ENCODE measurements around the gene SCFD2.

Gene SCFD2

DNA sequence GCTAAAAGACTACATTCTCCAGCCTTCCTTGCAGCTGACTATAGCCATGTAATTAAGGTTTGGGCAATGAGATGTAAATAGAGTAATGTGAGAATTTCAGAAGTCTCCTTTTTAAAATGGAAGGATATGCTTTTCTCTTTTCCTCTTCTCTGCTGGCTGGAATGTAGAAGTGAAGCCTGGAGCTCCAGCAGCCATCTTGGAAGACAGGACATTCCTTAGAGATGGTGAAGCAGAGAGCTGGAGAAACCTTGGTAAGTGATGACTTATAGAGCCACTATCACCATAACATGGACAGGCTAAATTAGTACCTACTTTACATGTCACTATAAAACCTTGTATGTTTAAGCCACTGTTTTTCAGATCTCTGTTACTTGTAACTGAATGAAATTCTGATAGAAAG lies 455.7 kb downstream of the SCFD2 start:
- TF ChIP-seq FOXP2 (optimal IDR thresholded peaks at IDR 0.05; ENCODE audit: borderline replicate concordance, extremely low read depth, extremely low read length, insufficient read depth) (no peak), SIN3A (IDR thresholded peaks at IDR 0.05; ENCODE audit: borderline replicate concordance, insufficient read depth, low read length) (no peak), TAF1 (IDR thresholded peaks at IDR 0.05; ENCODE audit: borderline replicate concordance, insufficient read depth, low read length) (no peak), POLR2AphosphoS5 (IDR thresholded peaks at IDR 0.05; ENCODE audit: low read depth, low read length) (no peak)
- TF ChIP-seq, protein P1, sequence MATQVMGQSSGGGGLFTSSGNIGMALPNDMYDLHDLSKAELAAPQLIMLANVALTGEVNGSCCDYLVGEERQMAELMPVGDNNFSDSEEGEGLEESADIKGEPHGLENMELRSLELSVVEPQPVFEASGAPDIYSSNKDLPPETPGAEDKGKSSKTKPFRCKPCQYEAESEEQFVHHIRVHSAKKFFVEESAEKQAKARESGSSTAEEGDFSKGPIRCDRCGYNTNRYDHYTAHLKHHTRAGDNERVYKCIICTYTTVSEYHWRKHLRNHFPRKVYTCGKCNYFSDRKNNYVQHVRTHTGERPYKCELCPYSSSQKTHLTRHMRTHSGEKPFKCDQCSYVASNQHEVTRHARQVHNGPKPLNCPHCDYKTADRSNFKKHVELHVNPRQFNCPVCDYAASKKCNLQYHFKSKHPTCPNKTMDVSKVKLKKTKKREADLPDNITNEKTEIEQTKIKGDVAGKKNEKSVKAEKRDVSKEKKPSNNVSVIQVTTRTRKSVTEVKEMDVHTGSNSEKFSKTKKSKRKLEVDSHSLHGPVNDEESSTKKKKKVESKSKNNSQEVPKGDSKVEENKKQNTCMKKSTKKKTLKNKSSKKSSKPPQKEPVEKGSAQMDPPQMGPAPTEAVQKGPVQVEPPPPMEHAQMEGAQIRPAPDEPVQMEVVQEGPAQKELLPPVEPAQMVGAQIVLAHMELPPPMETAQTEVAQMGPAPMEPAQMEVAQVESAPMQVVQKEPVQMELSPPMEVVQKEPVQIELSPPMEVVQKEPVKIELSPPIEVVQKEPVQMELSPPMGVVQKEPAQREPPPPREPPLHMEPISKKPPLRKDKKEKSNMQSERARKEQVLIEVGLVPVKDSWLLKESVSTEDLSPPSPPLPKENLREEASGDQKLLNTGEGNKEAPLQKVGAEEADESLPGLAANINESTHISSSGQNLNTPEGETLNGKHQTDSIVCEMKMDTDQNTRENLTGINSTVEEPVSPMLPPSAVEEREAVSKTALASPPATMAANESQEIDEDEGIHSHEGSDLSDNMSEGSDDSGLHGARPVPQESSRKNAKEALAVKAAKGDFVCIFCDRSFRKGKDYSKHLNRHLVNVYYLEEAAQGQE (IDR thresholded peaks at IDR 0.05; ENCODE audit: insufficient read depth in 1 of 2, low read depth in 2 of 2, low read length in 2 of 2): no peak

- TF ChIP-seq, protein P1 (IDR thresholded peaks at IDR 0.05; ENCODE audit: insufficient read depth in 1 of 2, low read depth in 2 of 2, low read length in 2 of 2): no peak
- TF ChIP-seq TAF1 (IDR thresholded peaks at IDR 0.05; ENCODE audit: borderline replicate concordance, insufficient read depth, low read length) (no peak), POLR2AphosphoS5 (IDR thresholded peaks at IDR 0.05; ENCODE audit: low read depth, low read length) (no peak), SIN3A (IDR thresholded peaks at IDR 0.05; ENCODE audit: borderline replicate concordance, insufficient read depth, low read length) (no peak), FOXP2 (optimal IDR thresholded peaks at IDR 0.05; ENCODE audit: borderline replicate concordance, extremely low read depth, extremely low read length, insufficient read depth) (no peak)
These were observed 458.4 kb downstream of the SCFD2 start for GRCh38 chr4:52907510-52907909.

DNA sequence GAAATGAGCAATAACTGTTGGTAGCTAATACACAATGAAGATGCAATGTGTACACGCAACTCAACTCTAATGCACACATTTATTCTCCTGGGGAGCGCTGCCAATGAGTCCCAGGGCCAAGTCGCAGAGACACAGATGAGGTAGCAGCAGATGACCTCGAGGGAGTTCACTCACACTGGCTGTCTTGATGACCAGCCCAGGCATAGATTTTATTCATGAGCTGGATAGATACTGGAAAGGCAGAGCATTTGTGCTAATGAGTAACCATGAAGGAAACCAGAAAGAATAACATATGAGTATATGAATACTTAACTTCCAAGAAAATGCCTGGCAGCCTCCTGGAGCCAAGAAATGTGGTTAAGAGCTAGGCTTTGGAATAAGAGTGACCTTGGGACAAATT lies 461.4 kb downstream of the SCFD2 start:
- no peak for TF ChIP-seq SIN3A (IDR thresholded peaks at IDR 0.05; ENCODE audit: borderline replicate concordance, insufficient read depth, low read length)
- TF ChIP-seq, protein P1 (IDR thresholded peaks at IDR 0.05; ENCODE audit: insufficient read depth in 1 of 2, low read depth in 2 of 2, low read length in 2 of 2): no peak
- no peak for TF ChIP-seq TAF1 (IDR thresholded peaks at IDR 0.05; ENCODE audit: borderline replicate concordance, insufficient read depth, low read length)
- TF ChIP-seq POLR2AphosphoS5 (IDR thresholded peaks at IDR 0.05; ENCODE audit: low read depth, low read length): no peak
- TF ChIP-seq FOXP2 (optimal IDR thresholded peaks at IDR 0.05; ENCODE audit: borderline replicate concordance, extremely low read depth, extremely low read length, insufficient read depth): no peak

- no peak for TF ChIP-seq FOXP2 (optimal IDR thresholded peaks at IDR 0.05; ENCODE audit: borderline replicate concordance, extremely low read depth, extremely low read length, insufficient read depth)
- TF ChIP-seq, protein P1 (IDR thresholded peaks at IDR 0.05; ENCODE audit: insufficient read depth in 1 of 2, low read depth in 2 of 2, low read length in 2 of 2): no peak
- TF ChIP-seq SIN3A (IDR thresholded peaks at IDR 0.05; ENCODE audit: borderline replicate concordance, insufficient read depth, low read length): no peak
- TF ChIP-seq POLR2AphosphoS5 (IDR thresholded peaks at IDR 0.05; ENCODE audit: low read depth, low read length): no peak
- no peak for TF ChIP-seq TAF1 (IDR thresholded peaks at IDR 0.05; ENCODE audit: borderline replicate concordance, insufficient read depth, low read length)
These were observed 462.6 kb downstream of the SCFD2 start for GRCh38 chr4:52903273-52903672.

DNA sequence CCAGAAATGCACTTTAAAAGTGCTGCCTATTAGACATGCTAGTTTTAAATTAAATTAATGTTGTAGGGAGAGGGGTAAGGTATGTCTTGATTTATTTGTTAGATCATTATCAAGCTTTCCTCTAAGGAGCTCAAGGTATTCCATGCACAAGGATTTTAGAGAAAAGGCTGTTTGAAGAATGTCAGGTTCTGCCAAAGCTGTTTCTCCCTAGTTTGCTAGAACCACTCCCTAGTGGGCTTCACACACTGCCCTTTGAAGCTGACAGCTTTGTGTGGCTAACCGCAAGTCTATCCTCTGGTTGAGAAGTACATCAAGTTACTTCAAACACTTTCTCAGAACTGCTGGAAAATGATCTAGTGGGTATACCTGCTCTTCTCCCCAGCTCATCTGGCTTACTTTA lies 471.4 kb downstream of the SCFD2 start:
- TF ChIP-seq, protein P1 (IDR thresholded peaks at IDR 0.05; ENCODE audit: insufficient read depth in 1 of 2, low read depth in 2 of 2, low read length in 2 of 2): no peak
- TF ChIP-seq TAF1 (IDR thresholded peaks at IDR 0.05; ENCODE audit: borderline replicate concordance, insufficient read depth, low read length) (no peak), SIN3A (IDR thresholded peaks at IDR 0.05; ENCODE audit: borderline replicate concordance, insufficient read depth, low read length) (no peak), FOXP2 (optimal IDR thresholded peaks at IDR 0.05; ENCODE audit: borderline replicate concordance, extremely low read depth, extremely low read length, insufficient read depth) (no peak), POLR2AphosphoS5 (IDR thresholded peaks at IDR 0.05; ENCODE audit: low read depth, low read length) (no peak)

Data from PFSK-1 (cell line).